GM20431 (cell line): Measurements from ENCODE around the gene BRCA1.

Experiments used
- in situ Hi-C: fragments of 300-500 bp; cut with MseI, MboI; formaldehyde crosslinking; loops from one replicate; pipeline ENCODE4 v1.15.0; 2020; ENCODE audit warnings: low sequenced_read_pairs; ENCODE audit not compliant: unreplicated experiment

The BRCA1 gene

DNA sequence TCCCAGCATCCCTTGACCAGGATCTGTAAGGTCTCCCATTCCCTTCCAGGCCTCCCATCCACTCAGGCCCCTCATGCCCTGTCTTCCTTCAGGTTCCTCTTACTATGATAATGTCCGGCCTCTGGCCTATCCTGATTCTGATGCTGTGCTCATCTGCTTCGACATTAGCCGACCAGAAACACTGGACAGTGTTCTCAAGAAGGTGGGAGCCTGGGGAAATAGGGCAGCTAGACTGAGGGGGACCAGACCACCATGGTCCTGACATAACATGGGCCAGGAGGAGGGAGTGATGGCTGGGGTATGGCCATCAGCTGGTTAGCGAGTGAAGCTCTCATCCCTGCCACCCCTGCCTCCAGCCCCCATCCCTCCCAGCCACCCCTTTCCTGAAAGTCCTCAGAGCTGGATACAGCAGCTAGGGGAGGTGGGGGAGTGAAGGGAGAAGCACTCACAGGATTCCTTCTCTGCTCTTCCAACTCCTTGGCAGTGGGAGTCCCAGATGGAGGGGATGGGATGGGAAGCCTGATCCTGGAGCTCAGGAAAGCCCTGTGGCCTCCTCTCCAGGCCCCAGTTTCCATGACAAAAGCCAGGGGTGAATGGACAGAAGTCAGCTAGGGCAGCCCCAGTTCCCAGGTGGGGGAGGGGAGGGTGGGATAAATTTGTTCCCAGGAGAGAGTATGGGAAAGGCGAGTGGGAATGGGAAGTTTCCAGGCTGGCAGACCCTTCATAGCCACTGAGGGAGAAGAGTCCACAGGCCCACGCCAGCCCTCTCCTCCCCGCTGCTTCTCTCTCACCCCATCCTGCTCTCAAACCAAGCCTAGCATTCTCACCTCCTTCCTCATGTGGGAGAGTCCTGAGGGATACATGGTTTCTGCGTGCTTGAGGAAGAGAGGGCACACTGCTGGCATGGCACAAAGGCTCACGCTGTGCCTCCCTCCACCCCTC is 97.8 kb downstream of the BRCA1 start:
- in situ Hi-C loops, result no loop called here

DNA sequence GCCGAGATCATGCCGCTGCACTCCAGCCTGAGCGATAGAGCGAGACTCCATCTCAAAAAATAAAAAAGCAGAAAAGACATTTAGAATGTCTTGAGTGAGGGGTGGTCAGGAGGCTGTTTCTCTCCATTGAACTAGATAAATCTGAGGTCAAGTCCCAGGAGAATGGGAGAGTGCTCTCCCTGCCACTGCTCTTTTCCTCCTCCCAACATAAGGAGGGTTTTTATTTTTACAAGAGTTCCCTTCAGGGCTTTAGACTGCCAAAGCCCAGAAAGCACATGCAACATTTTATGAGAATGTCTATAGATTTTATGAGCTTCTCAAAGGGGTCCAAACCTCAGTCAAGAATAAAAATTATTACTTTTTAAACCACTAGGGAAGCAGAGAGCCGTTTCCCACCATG is 98.6 kb downstream of the BRCA1 start:
- in situ Hi-C loops, result no loop called here

DNA sequence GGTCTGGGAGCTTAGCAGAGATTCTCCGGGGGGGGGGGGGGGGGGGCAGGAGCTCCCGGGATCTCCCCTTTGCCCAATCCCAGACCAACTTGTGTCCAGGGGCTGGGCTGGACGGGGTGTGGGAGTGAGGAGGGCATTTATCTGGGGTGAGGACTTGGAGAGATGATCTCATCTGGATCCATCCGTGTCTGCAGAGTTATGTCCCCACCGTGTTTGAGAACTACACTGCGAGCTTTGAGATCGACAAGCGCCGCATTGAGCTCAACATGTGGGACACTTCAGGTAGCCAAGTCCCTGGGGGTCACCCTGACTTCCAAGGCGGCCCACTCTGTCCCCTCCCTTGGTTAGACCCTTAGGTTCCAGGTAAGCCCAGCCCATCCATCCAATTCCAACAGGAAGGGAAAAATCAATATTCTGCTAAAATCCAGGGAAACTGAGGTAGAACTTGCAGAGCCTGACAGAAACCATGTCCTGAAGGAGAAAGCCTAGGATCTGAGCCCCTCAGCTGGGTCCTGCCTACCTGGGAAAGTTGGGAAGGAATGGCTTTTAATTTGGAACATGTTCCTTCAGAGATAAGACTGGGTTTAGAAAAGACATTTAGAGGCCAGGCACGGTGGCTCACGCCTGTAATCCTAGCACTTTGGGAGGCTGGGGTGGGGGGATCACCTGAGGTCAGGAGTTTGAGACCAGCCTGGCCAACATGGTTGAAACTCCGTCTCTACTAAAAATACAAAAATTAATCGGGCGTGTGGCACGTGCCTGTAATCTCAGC is 99.2 kb downstream of the BRCA1 start:
- in situ Hi-C loops, result no loop called here

DNA sequence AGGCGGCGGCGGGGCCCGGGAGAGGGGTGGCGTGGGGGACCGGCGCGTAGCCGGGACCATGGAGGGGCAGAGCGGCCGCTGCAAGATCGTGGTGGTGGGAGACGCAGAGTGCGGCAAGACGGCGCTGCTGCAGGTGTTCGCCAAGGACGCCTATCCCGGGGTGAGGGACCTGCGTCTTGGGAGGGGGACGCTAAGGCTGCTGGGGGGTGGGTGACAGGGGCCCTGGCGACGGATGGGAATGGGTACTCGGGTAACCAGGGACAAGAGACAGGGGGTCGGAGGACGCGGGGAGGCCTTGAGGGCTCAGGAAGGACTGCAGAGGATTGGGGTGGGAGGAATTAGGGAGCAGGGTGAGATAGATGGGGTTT is 99.9 kb downstream of the BRCA1 start:
- in situ Hi-C loops, result no loop called here

DNA sequence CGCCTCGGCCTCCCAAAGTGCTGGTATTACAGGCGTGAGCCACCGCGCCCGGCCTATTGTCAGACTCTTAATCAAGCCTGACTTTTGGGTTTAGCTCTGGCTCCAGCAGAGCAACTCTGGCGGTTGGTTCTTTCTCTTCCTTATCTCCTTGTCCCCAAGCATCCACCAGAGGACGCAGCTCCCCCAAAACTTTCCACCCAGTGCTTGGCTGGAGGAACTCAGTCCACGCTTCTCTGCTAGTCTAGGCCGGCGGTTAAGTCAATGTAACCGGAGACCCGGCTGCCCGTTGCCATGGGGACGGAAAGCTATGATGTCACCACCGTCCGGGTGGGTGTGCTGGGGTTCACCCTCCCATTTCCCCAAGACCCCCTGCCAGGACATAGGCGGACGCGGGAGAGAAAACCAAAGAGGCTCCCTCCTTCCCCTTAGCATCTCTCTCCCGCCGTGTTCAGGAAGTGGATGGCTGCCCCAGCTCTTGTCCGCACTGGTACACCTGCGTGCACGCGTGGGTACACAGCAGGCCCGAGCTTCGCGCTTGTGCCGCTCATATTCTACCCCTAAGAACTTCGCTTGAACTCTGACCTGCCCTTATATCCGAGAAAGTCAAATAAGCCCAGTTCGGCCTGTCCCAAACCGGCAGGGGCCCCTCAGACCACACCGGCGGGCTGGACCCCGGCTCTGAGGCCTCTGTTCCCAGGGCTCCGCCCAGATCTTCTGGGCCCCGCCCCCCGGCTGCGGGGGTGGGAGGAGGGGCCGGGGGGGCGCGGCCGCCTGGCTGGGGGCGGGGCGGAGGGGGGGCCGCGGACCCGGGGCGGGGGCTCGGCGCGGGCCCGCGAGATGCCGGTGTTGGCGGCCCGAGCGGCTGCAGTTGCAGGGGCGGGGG is 100.5 kb downstream of the BRCA1 start, which contains the start of gene RND2:
TSS of gene RND2 (plus strand) at position 825 of the 883 bp plus-strand sequence. CDS start 117 bp downstream, outside the sequence.
- in situ Hi-C loops, result loop anchor here (25.0 kb wide), 1 partner anchor 313 kb away; no protein-coding TSS in a partner anchor

DNA sequence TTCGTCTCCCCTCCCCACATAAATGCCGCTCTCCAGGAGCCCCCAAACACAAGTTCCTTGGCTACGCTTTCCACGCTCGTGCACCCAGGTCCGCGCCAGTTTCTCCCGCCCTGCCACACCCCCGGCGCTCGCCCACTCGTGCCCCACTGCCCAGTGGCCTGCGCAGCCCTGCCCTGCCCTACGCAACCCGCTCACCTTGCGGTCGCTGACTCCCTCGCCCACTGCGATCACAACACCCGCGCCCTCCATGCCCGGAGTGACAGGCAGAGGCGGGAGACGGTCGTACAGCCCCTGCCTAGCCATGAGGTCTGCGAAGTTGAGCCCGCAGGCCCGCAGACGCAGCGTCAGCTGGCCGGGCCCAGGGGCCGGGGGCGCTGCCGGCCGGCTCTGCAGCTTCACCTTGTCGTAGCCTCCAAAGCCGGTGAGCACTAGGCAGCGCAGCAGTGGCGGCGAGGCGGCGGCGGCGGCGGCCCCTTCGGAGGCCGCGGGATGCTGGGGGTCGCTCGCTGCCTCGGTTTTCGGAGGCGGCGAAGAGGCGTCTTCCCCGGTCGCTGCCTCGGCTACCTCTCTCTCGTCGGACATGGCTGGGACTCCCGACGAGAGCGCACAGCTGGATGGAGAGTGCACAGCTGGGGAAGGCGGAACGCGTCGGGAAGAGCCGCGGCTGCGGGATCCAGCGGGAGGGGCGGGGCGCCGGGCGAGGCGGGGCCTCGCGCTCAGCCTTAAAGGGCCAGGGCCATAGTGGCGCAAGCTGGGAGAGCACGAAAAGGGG is 103.2 kb downstream of the BRCA1 start, which contains the start of gene VAT1:
TSS of gene VAT1 (minus strand) at position 645 of the 772 bp plus-strand sequence. CDS start at position 582, 63 bp downstream.
- in situ Hi-C loops, result loop anchor here (25.0 kb wide), 1 partner anchor 315 kb away; no protein-coding TSS in a partner anchor

DNA sequence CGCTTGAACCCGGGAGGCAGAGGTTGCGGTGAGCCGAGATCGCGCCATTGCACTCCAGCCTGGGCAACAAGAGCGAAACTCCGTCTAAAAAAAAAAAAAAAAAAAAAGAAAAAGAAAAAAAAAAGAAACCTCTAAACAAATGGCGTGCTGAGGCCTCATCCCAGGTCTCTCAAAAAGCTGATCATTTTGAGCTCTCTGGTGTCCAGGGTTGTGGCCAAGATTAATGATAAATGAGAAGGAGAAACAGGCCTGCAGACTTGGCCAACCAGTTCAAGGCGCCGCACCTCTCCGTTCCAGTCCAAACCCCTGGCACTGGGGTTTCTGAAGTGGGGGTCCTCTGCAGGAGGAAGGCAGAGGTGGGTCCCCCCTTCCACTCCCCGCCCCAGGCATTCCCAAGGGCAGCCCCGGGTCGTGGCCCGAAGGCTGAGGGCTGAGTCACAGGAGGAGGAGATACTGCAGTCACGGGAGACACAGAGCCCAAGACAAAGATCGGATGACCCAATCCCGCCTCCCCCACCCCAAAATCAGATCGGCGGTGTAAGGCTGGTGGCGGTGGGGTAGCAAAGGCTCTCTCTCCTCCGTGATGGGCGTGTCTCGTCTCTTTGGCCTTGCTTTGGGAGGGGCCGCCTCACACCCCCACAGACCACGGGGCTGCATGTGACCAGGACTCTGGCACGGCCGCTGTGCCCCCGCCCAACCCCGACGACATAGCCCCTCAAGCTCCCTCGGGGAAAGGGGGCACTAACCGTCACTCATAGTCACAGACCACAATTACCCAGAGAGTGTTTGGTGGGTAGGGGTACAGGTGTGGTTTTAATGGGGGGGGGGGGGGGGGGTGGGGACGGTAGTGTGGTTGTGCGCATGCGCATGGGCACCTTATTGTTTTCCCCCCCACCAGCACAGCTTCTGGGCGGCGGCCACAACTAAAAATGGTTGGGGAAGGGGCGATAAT is 104.1 kb downstream of the BRCA1 start:
- in situ Hi-C loops, result loop anchor here (25.0 kb wide), 1 partner anchor 316 kb away; no protein-coding TSS in a partner anchor

DNA sequence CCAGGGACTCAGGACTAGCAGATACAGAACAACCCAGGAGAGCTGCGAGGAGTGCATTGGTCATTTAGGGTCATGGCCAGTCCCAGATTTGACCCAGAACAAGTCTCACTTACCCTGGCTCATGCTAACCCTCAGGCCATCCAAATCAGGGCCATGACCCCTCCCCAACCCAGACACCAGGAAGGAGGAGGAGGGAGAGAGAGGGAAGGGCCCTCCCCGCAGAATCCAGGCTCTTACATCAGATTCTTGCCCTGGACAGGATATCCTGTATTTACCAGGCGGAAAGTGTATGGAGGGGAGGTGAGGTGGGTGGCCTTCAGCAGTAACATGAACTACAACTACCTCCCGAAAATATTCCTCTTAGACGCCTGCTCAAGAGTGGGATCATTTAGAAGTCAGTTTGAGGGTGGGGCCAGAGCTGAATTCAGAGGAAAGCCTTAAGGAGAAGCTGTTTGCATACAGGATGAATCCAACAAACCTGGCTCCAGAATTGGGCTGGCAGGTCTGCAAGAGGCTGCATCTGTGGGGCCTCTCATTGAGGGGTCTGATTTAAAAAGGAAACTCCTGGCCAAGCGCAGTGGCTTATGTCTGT is 105.0 kb downstream of the BRCA1 start:
- in situ Hi-C loops, result loop anchor here (25.0 kb wide), 1 partner anchor 317 kb away; no protein-coding TSS in a partner anchor

DNA sequence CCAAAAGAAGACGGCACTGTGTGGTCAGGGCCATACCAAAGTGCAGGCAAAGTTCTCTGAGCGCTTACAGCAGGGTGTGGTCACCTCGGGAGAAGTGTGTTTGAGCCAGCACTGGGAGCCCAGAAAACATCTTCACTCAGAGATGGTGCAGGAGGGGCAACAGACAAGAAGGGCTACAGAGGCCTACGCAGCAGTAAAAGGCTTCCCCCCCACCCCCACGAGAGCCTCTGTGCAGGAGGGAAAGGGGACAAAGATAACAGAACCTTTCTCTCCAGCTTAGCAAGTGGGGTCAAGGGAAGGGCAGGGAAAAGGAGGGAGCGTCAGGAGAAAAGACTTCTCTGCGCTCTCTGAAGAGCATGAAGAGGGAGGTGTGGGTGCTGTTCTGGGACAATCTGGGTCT is 105.7 kb downstream of the BRCA1 start:
- in situ Hi-C loops, result loop anchor here (25.0 kb wide), 1 partner anchor 318 kb away; no protein-coding TSS in a partner anchor

DNA sequence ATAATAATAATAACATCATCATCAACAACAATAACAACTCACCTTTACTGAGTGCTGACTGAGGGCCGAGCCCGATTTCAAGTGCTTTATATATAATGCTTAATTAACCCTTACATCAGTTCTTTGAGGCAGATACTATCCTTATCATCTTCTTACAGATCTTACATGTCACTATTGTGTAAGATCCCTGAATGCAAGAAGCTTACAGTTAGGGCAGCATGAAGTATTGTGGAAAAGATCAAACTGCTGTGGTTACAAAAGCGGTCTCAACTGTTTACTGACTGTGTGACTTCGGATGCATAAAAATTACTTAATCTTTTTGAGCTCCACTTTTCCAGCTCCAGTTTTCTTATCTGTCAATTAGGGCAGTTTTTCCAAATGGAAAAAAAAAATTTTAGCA is 106.2 kb downstream of the BRCA1 start:
- in situ Hi-C loops, result loop anchor here (25.0 kb wide), 1 partner anchor 318 kb away; no protein-coding TSS in a partner anchor

DNA sequence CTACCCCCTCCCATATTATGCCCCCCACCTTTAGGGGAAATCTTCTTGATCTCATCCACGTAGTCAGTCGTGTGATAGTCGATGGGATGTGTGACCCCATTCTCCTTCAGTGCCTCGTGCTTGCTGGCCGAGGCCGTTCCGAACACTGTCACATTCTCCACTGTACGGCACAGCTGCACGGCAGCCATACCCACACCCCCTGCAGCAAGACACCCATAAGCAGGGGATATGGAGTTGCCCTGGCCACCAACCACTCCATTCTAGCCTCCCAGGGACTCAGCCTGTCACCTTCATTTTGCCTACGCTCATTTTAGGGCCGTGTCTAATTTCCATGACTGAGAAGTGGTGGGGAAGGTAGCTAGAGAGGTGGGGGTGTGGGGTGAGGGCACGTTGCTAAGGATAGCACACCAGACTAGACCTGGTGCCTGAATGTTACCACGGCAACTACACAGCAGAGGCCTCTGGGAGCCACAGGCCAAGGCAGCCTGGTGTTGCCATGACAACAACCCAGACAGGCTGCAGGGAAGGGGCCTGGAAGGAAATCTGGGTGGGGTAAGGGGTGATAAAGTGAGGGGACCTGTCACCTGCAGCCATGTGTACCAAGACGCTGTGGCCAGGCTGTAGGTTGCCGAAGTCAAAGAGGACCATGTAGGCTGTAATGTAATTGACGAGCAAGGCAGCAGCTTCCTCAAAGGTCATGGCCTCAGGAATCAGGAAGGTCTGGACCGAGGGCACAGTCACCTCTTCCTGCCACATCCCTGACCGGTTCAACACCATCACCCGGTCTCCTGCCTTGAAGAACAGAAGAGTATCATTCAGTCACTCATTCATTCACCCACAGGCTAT is 106.9 kb downstream of the BRCA1 start:
- in situ Hi-C loops, result loop anchor here (25.0 kb wide), 1 partner anchor 319 kb away; no protein-coding TSS in a partner anchor

DNA sequence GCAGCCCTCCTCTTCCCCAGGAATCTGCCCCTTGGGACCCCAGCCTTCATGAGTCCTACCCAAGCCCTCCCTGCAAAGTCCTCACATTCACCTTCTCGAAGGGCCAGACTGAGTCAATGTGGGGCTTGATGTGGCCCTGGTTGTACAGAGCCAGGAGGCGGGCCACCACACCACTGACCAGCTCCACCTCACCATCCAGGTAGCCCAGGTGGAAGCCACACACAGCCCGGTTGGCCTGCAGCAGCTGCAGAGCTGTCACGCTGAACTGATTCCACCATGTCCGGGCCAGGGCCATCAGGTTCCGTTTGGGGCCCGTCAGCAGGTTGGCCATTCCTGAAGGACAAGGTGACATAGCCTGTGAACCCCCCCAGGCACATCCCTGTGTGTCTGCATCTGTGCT is 108.9 kb downstream of the BRCA1 start:
- in situ Hi-C loops, result loop anchor here (25.0 kb wide), 1 partner anchor 321 kb away; no protein-coding TSS in a partner anchor

DNA sequence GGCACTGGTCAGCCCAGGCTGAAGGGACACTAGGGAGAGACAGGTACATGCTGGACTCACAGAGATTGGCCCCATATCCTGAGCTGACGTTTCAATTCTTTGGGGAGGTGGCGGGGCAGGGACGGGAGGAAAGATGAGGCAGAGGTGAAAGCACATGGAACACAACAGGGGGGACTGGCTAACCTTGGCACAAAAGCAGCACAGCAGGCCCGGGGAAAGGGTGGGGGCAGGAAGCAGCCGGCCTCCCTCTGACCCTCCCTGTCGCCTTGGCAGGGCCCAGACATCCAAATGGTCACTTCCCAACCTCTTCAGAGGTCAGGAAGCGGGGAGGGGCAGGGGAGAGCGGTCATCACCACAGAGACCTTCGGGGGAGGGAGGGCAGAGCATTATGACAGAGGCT is 109.6 kb downstream of the BRCA1 start:
- in situ Hi-C loops, result loop anchor here (25.0 kb wide), 1 partner anchor 322 kb away; no protein-coding TSS in a partner anchor

DNA sequence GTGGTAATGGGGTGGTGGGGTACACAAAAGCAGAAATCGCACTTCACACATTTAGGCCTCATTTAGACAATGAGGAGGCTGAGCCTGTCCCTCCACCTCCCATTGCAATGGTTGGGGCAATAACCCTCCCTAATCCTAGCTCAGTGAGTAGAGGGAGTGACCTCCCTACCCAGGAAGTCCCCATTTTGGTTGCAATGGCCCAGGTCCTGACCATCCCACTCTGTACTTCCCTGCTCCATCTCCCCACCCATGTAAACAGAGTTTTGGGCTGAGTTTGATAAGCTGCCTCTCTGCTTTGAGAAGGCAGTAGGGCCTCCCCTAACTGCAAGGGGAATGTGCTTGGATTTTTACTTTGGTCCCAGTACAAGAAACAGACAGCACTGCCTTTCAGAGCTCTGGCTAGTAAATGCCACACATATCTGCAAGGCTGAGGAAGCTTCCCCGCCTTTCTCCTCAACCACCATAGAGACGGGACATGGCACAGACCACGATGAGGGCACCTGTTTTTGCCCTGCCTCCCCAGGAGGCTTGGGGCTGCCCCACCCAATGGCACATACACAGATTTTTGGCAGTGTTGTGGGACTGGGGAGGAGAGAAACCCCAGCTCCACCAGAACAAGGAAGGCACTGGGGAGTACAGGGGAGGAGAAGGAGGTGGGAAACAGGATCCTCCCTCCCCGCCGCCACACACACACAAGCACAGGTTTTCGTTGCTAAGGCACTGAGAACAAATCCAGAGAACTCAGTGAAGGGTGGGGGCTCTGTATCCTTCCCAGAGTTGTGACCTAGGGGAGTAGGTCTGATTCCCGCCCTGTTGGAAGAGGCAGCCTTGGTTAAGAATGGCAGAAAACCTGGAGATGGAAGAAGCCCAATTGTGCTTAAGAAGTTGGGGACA is 110.3 kb downstream of the BRCA1 start:
- in situ Hi-C loops, result loop anchor here (25.0 kb wide), 1 partner anchor 322 kb away; no protein-coding TSS in a partner anchor

DNA sequence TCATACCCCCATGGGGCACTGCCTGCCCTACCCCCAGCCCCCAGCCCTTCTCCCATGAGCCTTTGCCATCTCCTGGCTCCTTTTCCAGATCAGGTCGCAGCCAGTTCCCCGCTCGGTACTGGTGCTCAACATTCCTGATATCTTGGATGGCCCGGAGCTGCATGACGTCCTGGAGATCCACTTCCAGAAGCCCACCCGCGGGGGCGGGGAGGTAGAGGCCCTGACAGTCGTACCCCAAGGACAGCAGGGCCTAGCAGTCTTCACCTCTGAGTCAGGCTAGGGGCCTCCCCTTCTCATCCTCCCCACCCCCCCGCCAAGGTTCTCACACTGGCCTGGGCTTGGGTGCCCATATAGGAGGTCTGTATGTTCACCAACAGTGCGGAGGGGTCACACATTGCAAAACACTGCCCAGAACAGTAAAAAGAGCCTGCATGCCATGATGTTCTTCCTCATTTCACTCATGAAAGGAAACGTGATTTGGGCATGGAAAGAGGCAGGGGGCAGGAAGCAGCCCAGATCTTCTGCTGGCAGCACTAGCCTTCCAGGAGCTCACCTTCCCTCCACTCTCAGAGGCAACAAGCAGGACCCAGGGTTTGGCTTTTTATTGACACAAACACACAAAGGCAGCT is 111.0 kb downstream of the BRCA1 start:
- in situ Hi-C loops, result loop anchor here (25.0 kb wide), 1 partner anchor 323 kb away; no protein-coding TSS in a partner anchor
